VCaP (cell line): ENCODE results near the gene MESD.
A peak's percentile ranks its signal among the peaks of the same experiment; 100 is the strongest.

Experiments
- H3K27ac ChIP-seq: fragments of 450-650 bp; 2 replicates; pipeline ENCODE4 v1.5.1; 2017
- TF ChIP-seq, protein P1 (sequence below): fragments of 450-650 bp; conservative IDR thresholded peaks from 2 replicates; pipeline ENCODE4 v1.5.1; 2017; ENCODE audit warnings: mild to moderate bottlenecking, moderate library complexity

The MESD gene

DNA sequence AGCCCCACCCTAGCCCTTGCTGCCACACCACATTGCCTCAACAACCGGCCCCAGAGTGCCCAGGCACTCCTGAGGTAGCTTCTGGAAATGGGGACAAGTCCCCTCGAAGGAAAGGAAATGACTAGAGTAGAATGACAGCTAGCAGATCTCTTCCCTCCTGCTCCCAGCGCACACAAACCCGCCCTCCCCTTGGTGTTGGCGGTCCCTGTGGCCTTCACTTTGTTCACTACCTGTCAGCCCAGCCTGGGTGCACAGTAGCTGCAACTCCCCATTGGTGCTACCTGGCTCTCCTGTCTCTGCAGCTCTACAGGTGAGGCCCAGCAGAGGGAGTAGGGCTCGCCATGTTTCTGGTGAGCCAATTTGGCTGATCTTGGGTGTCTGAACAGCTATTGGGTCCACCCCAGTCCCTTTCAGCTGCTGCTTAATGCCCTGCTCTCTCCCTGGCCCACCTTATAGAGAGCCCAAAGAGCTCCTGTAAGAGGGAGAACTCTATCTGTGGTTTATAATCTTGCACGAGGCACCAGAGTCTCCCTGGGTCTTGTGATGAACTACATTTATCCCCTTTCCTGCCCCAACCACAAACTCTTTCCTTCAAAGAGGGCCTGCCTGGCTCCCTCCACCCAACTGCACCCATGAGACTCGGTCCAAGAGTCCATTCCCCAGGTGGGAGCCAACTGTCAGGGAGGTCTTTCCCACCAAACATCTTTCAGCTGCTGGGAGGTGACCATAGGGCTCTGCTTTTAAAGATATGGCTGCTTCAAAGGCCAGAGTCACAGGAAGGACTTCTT lies 39.1 kb downstream of the MESD start:
- H3K27ac ChIP-seq = no peak overlapping the region
- TF ChIP-seq, protein P1, sequence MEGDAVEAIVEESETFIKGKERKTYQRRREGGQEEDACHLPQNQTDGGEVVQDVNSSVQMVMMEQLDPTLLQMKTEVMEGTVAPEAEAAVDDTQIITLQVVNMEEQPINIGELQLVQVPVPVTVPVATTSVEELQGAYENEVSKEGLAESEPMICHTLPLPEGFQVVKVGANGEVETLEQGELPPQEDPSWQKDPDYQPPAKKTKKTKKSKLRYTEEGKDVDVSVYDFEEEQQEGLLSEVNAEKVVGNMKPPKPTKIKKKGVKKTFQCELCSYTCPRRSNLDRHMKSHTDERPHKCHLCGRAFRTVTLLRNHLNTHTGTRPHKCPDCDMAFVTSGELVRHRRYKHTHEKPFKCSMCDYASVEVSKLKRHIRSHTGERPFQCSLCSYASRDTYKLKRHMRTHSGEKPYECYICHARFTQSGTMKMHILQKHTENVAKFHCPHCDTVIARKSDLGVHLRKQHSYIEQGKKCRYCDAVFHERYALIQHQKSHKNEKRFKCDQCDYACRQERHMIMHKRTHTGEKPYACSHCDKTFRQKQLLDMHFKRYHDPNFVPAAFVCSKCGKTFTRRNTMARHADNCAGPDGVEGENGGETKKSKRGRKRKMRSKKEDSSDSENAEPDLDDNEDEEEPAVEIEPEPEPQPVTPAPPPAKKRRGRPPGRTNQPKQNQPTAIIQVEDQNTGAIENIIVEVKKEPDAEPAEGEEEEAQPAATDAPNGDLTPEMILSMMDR = no peak

DNA sequence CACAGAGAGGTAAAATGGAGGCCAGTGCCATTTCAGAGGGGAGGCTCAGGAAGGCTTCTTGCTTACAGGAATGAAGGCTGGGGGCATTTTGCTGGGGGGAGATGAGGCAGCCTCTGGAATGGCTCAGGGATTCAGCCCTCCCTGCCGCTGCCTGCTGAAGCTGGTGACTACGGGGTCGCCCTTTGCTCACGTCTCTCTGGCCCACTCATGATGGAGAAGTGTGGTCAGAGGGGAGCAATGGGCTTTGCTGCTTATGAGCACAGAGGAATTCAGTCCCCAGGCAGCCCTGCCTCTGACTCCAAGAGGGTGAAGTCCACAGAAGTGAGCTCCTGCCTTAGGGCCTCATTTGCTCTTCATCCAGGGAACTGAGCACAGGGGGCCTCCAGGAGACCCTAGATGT lies 39.9 kb downstream of the MESD start:
- H3K27ac ChIP-seq = no peak overlapping the region
- TF ChIP-seq, protein P1 = no peak

DNA sequence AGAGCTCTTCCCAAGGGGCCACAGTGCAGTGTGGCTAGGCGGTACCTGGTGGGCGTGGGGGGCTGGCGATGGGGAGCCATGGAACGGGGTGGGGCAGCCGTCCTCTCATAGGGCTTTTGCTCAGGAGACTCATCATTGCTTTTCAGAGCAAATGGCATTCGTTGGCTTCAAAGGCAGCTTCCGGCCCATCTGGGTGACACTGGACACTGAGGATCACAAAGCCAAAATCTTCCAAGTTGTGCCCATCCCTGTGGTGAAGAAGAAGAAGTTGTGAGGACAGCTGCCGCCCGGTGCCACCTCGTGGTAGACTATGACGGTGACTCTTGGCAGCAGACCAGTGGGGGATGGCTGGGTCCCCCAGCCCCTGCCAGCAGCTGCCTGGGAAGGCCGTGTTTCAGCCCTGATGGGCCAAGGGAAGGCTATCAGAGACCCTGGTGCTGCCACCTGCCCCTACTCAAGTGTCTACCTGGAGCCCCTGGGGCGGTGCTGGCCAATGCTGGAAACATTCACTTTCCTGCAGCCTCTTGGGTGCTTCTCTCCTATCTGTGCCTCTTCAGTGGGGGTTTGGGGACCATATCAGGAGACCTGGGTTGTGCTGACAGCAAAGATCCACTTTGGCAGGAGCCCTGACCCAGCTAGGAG lies 40.8 kb downstream of the MESD start:
- TF ChIP-seq, protein P1 = no peak
- no peak overlapping the region for H3K27ac ChIP-seq

DNA sequence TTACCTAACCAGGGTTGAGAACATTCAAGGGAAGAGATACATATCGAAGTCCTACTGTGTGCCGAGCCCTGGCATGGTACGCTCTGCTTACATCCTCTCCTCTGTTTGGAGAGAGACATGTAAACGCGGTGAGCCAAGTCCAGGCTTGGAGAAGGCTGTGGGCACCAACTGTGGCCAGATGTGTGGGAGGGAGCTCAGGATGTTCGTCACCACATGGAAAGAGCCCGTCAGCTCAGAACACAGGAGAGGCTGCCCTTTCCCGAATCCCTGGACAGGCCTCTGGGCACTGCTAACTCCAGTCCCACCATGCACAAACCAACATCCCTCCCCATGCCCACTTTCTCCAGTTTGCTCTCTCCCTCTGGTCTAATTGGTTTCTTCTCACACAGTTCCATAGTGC lies 43.0 kb downstream of the MESD start:
- H3K27ac ChIP-seq = no peak overlapping the region
- TF ChIP-seq, protein P1 = no peak

DNA sequence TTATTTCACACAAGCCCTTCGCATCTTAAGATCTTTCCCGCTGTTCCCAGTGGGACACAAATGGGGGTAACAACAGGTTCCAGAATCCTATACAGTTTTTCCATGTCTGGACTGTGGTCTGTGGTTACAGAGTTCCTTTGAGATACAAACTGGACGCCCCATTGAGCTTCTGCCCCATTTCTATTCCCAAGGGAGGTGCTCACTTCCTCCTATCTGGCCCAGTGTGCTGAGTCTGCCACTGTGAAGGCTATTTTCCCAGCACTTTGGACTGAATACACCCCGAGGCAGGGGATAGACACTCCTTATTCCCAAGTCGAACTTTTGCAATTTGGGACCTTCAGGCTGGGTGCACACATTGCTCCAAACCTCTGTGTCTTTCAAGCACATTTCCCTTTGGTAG lies 44.0 kb downstream of the MESD start:
- TF ChIP-seq, protein P1 = no peak
- no peak overlapping the region for H3K27ac ChIP-seq

DNA sequence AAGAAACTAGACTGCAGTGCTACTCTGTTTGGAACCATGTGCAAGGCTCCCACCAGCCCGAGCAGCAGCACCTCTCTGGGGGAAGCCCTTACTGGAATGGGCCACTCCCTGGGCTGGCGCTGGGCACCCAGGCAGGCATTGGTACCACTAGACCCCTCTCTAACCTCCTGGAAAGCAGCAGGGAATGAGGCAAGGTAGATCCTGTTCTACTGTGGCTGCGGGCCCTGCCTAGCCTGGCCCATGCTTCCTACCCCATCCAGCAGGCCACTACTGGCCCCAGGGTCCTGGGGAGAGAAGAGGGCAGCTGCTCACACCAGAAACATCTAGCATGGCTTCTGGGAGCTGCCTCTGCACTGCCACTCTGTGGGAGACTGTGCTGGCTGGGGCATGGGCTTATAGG lies 44.8 kb downstream of the MESD start:
- no peak overlapping the region for H3K27ac ChIP-seq
- TF ChIP-seq, protein P1 = no peak

DNA sequence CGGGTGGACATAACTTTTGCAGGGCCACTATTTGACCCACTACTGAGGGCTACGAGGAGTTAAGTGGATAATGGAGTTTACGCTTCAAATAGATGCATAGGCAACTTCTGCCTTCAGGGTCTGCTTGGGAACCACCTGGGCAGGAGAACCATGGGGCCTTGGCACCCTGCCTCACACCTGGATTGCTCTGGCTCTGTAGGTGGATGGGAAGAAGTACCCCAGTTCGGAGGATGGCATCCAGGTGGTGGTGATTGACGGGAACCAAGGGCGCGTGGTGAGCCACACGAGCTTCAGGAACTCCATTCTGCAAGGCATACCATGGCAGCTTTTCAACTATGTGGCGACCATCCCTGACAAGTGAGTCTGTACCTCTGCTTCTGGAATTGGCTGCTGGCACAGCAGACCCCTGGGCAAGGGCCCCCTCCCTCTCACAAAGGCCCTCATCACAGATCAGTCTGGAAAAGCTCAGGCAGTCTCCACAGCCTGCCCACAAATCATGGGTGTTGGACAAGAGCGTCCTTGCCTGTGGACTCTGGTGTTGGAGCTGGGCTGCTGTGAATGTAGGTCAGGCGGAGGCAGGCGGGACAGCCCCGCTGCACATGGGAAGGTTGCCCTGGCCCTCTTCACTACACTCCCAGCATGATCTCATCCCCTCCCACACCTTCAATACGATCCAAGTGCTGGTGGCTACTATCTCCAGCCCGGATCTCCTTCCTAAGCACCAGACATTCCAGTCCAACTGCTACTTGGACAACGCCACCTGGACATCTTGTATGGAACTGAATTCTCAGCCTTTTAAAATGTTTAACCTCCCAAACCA lies 46.7 kb downstream of the MESD start:
- TF ChIP-seq, protein P1 = peak; percentile 57
- H3K27ac ChIP-seq = peak overlapping the region; percentile 32
